ENCODE results near the gene TMEM178A. TPM values are rescaled to one million over a fixed set of nuclear protein-coding genes. Genes with fewer than 3 reads are reported as not detected.

TMEM178A gene
- total RNA-seq, 1 experiment from 2014 or later: 0.86 TPM

- no peaks in the 10 kb centered on the region for H3K9me3 Mint-ChIP-seq (ENCODE audit: unreplicated experiment)
- peak; percentile 43 for DNase-seq (ENCODE audit: unreplicated experiment)
- CTCF ChIA-PET: interaction anchor here (0.6 to 3.8 kb wide), 18 partner anchors 9 to 646 kb away, joined by 3 to 22 read pairs (median 7); no protein-coding TSS in a partner anchor
Observed at GRCh38 chr2:39728941-39729351, 63.2 kb downstream of the TMEM178A start.

GRCh38 chr2:39730276-39730675 lies 64.6 kb downstream of the TMEM178A start:
- Mint-ChIP-seq H3K4me3 (ENCODE audit: unreplicated experiment) (no peak overlapping the region), H3K27ac (ENCODE audit: low read depth, unreplicated experiment) (no peak overlapping the region), H3K4me1 (ENCODE audit: insufficient read depth, unreplicated experiment) (peaks cover 15% of the 10 kb centered on the region), H3K9me3 (ENCODE audit: unreplicated experiment) (no peaks in the 10 kb centered on the region), H3K27me3 (ENCODE audit: insufficient read depth, unreplicated experiment) (no peaks in the 10 kb centered on the region), H3K36me3 (ENCODE audit: insufficient read depth, unreplicated experiment) (peaks cover 35% of the 10 kb centered on the region)
- CTCF ChIA-PET: interaction anchor here (0.5 to 3.8 kb wide), 28 partner anchors 9 to 608 kb away, joined by 3 to 22 read pairs (median 3); no protein-coding TSS in a partner anchor
- POLR2A ChIA-PET: no interaction called here
- BruUV-seq (replicated peaks): no TSS peak
- no peak for TF ChIP-seq CTCF (IDR thresholded peaks at IDR 0.05; ENCODE audit: unreplicated experiment)
- intact Hi-C loops (cut with micrococcal nuclease): loop anchor here (1.0 to 5.0 kb wide), 3 partner anchors 217 to 783 kb away; no protein-coding TSS in a partner anchor
- DNase-seq (ENCODE audit: unreplicated experiment): no peak

More at GRCh38 chr2:39728941-39729351, 63.2 kb downstream of the TMEM178A start:
- POLR2A ChIA-PET: no interaction called here
- Mint-ChIP-seq H3K4me3 (ENCODE audit: unreplicated experiment) (no peak overlapping the region), H3K36me3 (ENCODE audit: insufficient read depth, unreplicated experiment) (peaks cover 23% of the 10 kb centered on the region), H3K4me1 (ENCODE audit: insufficient read depth, unreplicated experiment) (peaks cover 3% of the 10 kb centered on the region), H3K27me3 (ENCODE audit: insufficient read depth, unreplicated experiment) (no peaks in the 10 kb centered on the region), H3K27ac (ENCODE audit: low read depth, unreplicated experiment) (no peak overlapping the region)
- BruUV-seq (replicated peaks): no TSS peak
- TF ChIP-seq CTCF (IDR thresholded peaks at IDR 0.05; ENCODE audit: unreplicated experiment): peak; percentile 69
- intact Hi-C loops (cut with micrococcal nuclease): no loop called here

GRCh38 chr2:39730685-39731302 lies 65.1 kb downstream of the TMEM178A start:
- Mint-ChIP-seq H3K4me1 (ENCODE audit: insufficient read depth, unreplicated experiment) (peaks cover 15% of the 10 kb centered on the region), H3K36me3 (ENCODE audit: insufficient read depth, unreplicated experiment) (peaks cover 40% of the 10 kb centered on the region), H3K27me3 (ENCODE audit: insufficient read depth, unreplicated experiment) (no peaks in the 10 kb centered on the region), H3K27ac (ENCODE audit: low read depth, unreplicated experiment) (no peak overlapping the region), H3K4me3 (ENCODE audit: unreplicated experiment) (no peak overlapping the region), H3K9me3 (ENCODE audit: unreplicated experiment) (no peaks in the 10 kb centered on the region)
- BruUV-seq (replicated peaks): no TSS peak
- DNase-seq (ENCODE audit: unreplicated experiment): peak; percentile 53
- peak; percentile 45 for TF ChIP-seq CTCF (IDR thresholded peaks at IDR 0.05; ENCODE audit: unreplicated experiment)
- CTCF ChIA-PET: interaction anchor here (0.6 to 3.8 kb wide), 25 partner anchors 8 to 514 kb away, joined by 3 to 22 read pairs (median 4); no protein-coding TSS in a partner anchor
- intact Hi-C loops (cut with micrococcal nuclease): loop anchor here (1.0 to 5.0 kb wide), 3 partner anchors 217 to 783 kb away; no protein-coding TSS in a partner anchor
- POLR2A ChIA-PET: no interaction called here

- H3K27me3 Mint-ChIP-seq (ENCODE audit: insufficient read depth, unreplicated experiment): no peaks in the 10 kb centered on the region
- H3K4me3 Mint-ChIP-seq (ENCODE audit: unreplicated experiment): no peak overlapping the region
- H3K36me3 Mint-ChIP-seq (ENCODE audit: insufficient read depth, unreplicated experiment): peaks cover 48% of the 10 kb centered on the region
- BruUV-seq (replicated peaks): no TSS peak
- DNase-seq (ENCODE audit: unreplicated experiment): no peak
- CTCF ChIA-PET: interaction anchor here (0.6 to 3.8 kb wide), 10 partner anchors 10 to 489 kb away, joined by 3 to 22 read pairs (median 12); no protein-coding TSS in a partner anchor
- TF ChIP-seq CTCF (IDR thresholded peaks at IDR 0.05; ENCODE audit: unreplicated experiment): no peak
- intact Hi-C loops (cut with micrococcal nuclease): loop anchor here (5.0 kb wide), 1 partner anchor 784 kb away; no protein-coding TSS in a partner anchor
- POLR2A ChIA-PET: no interaction called here
- no peaks in the 10 kb centered on the region for H3K9me3 Mint-ChIP-seq (ENCODE audit: unreplicated experiment)
- peaks cover 15% of the 10 kb centered on the region for H3K4me1 Mint-ChIP-seq (ENCODE audit: insufficient read depth, unreplicated experiment)
- H3K27ac Mint-ChIP-seq (ENCODE audit: low read depth, unreplicated experiment): no peak overlapping the region
Observed at GRCh38 chr2:39731546-39731945, 65.8 kb downstream of the TMEM178A start.
